ENCODE data around the gene SH2B3.
"Not testable (repeated sequence)": the region's sequence is repeated elsewhere in the genome, so short reads cannot be mapped to it uniquely, and the experiment has no call there.

Gene SH2B3

GRCh38 chr12:111405859-111406473 is at the start of gene SH2B3:
Gene SH2B3, plus strand, starts transcription at chr12:111405923. Its CDS starts 12,223 bp downstream, at chr12:111418146.
- DNase-seq: peak; percentile 54

GRCh38 chr12:111359231-111359913 is 46.4 kb upstream of the SH2B3 start:
- no peak for DNase-seq

DNA sequence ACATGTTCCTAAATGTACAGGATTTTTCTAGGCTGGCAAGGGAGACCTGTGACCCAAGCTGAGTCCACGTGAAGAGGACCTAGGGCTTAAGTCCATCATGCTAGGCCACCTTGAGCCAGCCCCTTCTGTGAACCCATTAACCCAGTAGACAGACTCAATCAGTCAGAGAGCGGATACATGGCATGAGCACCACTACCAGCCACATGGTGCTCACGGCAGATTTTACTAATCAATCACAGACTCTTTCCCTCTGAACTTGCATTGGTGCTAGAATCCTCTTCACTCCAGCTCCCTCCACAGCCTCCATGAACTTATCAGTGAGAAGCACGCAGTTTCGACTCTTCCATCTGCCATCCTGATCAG is 45.8 kb upstream of the SH2B3 start:
- DNase-seq: no peak

DNA sequence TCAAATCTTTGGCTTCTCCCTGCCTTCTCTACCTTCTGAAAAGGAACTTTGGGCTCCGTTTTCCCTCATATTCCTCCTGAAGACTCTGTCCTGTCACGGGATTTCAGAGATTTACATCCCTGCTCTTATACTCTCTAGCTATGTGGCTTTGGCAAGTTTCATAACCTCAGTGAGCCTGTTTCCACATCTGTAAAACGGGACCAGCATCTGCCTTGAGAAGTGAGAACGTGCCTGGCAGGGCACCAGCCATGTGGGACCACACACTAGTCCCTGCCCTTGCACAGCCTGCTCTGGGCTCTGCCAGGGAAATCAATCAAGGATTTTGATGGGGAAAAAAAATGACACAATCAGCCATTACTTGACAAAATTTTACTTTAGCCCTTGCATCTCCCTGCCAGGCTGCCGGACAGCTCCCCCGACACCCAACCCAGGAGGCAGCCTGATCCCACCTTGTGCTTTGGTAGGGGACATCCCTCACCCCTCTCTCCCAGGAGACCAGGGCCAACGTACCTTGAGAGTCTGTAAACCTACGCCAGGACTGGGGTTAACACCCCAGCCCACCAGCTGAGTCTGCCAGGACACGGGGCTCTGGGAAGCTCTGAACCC is 45.3 kb upstream of the SH2B3 start:
- no peak for DNase-seq

- no peak for DNase-seq
These were observed 44.5 kb upstream of the SH2B3 start for GRCh38 chr12:111361073-111361716.

- no peak for DNase-seq
These were observed 43.8 kb upstream of the SH2B3 start for GRCh38 chr12:111361717-111362576.

DNA sequence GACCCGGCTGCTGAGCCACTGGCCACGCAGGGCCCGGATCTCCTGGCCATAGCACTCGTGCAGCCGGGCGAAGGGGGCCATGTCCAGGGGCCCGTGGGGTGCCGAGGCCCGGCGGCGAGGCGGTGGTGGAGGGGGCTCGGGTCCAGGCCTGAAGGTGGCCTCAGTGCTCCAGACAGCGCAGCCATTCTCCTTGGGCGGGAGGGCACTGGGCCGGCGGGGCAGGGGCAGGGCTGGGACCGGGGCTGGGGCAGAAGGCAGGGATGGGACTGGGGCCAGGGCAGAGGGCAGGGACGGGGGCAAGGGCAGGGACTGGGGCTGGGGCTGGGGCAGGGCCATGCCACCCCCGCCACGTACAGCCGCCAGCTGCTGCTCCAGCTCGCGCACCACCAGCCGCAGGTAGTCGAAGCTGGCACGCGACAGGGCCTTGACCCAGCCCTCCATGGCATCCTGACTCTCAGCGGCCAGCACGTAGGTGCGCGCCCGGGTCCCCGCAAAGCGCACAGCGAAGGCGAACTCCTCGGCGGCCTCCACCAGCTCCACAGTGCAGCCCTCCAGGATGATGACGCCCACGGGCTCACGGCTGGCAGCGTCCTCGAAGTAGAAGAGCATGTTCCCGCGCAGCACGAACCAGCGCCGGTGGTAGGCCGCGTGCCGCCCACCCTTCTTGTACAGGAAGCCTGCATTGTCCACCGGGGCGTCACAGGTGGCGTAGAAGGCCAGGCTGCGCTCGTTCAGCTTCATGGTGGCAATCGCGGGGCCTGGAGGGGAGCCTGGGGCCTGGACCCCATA is 42.8 kb upstream of the SH2B3 start:
- no peak for DNase-seq

- DNase-seq: peak; percentile 38
These were observed 42.1 kb upstream of the SH2B3 start for GRCh38 chr12:111363578-111363977.

- DNase-seq: no peak
These were observed 39.6 kb upstream of the SH2B3 start for GRCh38 chr12:111366075-111366474.

DNA sequence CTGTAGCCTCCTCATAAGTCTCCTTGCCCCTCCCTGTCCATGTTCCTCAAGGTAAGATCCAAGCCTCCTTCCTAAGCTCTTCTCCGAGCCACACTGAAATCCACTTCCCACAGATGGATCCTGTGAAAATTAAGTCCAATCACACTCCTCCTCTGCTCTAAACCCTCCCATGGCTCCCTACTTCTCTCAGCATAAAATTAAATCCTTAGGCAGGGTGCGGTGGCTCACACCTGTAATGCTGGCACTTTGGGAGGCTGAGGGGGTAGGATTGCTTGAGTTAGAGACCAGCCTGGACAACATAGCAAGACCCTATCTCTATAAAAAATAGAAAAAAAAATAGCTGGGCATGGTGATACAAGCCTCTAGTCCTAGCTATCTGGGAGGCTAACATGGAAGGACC is 39.1 kb upstream of the SH2B3 start:
- DNase-seq: no peak

DNA sequence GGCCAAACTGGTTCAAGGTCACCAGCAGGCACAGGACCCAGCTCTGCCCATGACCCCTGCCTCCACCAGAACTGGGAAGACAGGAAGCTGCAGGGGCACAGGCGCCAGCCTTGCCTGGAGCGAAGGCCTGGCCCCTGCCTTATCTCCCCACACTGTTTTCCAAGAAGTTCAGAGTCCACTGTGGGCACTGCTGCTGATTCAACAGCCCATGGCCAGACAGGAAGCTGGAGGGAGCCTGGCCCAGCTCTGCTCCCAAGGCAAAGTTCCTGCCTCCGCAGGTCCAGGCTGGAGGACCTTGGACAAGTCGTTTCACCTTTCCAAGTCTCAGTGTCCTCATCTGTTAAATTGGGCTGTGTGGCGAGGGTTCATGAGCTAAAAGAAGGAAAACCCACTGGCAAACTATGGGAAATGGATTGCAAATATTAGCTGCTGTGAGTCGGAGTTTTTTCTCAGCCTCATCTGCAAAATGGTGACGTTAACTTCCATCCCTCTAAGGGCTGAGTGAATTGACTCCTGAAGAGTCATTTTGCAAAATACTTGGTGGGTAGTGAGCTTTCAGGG is 38.0 kb upstream of the SH2B3 start:
- DNase-seq: no peak

- DNase-seq: no peak
These were observed 37.4 kb upstream of the SH2B3 start for GRCh38 chr12:111368291-111368787.

DNA sequence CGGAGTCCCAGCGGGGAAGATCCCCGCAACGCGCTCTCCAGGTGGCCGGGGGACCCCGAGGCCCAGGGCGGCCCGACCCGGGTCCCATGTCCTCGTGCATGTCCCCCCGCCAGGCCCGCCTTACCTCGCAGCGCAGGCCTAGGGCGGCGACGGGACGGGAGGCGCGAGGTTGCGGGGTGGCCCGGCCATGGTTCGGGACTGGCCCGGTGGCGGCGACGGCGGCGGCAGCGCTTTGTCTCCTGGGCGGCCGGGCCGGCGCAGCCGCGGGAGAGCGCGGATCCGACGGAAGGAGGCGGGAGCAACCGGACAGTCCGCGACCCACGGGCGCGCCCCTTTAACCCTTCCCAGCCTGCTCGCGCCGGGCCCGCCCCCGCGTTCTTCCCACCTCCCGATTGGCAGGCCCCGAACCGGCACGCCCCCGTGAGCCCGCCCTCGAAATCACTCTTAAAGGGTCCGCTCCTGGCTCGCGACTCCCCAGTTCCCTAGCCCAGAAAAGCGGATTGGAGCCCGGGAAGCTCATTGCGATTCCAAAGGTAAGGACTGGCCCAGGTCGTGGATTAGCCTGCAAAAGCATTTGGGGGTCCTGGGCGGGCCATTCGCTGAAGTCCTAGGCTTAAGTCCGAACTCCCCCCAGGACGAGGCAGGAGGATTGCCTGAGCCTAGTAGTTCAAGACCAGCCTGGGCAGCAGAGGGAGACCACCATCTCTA is 36.8 kb upstream of the SH2B3 start, which contains the start of gene PHETA1:
TSS of gene PHETA1 (minus strand) at position 308 of the 708 bp plus-strand sequence. CDS start 5,668 bp downstream, outside the sequence.
- DNase-seq: peak; percentile 83

- DNase-seq: no peak
These were observed 36.1 kb upstream of the SH2B3 start for GRCh38 chr12:111369496-111370220.

GRCh38 chr12:111373231-111373630 is 32.5 kb upstream of the SH2B3 start:
- DNase-seq: not testable (repeated sequence)

DNA sequence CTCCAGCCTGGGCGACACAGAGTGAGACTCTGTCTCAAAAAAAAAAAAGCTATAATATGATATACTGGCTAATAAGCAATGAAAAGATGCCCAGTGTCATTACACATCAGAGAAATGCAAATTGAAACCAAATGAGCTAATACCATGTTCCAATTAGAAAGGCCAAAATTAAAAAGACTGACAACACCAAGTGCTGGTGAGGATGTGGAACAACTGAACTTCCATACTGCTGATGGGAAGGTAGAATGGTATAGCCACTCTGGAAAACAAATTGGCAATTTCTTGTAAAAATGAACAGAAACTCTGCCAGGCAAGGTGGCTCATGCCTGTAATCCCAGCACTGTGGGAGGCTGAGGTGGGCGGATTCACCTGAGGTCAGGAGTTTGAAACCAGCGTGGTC is 28.3 kb upstream of the SH2B3 start:
- no peak for DNase-seq

- no peak for DNase-seq
These were observed 25.7 kb upstream of the SH2B3 start for GRCh38 chr12:111379942-111380554.

GRCh38 chr12:111384596-111384995 is 21.1 kb upstream of the SH2B3 start:
- no peak for DNase-seq

GRCh38 chr12:111386885-111387284 is 18.8 kb upstream of the SH2B3 start:
- DNase-seq: peak; percentile 10
